ENCODE measurements around the gene RCCD1. TPM values are rescaled to one million over a fixed set of nuclear protein-coding genes. Genes with fewer than 3 reads are reported as not detected.

Gene RCCD1
- total RNA-seq, 1 experiment from 2014 or later: 51.5 TPM

GRCh38 chr15:90933301-90933700 is 21.4 kb upstream of the RCCD1 start:
- ChIA-PET POLR2A (ENCODE audit: unreplicated experiment) (interaction anchor here (0.6 kb wide), 1 partner anchor 429 kb away, joined by 6 read pairs; no protein-coding TSS in a partner anchor), CTCF (interaction anchor here (0.5 to 2.2 kb wide), 3 partner anchors 16 to 31 kb away, joined by 3 to 15 read pairs (median 11); partner anchors contain the start of gene MAN2A2)
- intact Hi-C loops (cut with micrococcal nuclease; ENCODE audit: unreplicated experiment): loop anchor here (5.0 to 10.0 kb wide), 4 partner anchors 216 to 831 kb away; partner anchors contain the start of genes BLM and IDH2
- Histone ChIP-seq H3K9me3 (ENCODE audit: insufficient read depth, low read depth) (no peaks in the 10 kb centered on the region), H3K9me2 (ENCODE audit: insufficient read depth) (no peaks in the 10 kb centered on the region), H4K20me1 (ENCODE audit: insufficient read depth) (no peaks in the 10 kb centered on the region), H3K4me2 (no peak overlapping the region), H3K4me3 (no peak overlapping the region), H2AFZ (no peak overlapping the region), H3K36me3 (ENCODE audit: low read depth) (no peaks in the 10 kb centered on the region), H3K79me2 (ENCODE audit: low read depth) (peaks cover 11% of the 10 kb centered on the region), H3F3A (ENCODE audit: insufficient read depth, low read depth) (peaks cover 15% of the 10 kb centered on the region; the same call in 1 of the 2 replicates), H3K27ac (no peak overlapping the region), H3K4me1 (replicated peaks; ENCODE audit: insufficient read depth) (peaks cover 33% of the 10 kb centered on the region), H3K27me3 (ENCODE audit: insufficient read depth, low read depth) (no peaks in the 10 kb centered on the region)
- TF ChIP-seq EZH2 (IDR thresholded peaks at IDR 0.05; ENCODE audit: low read depth) (no peak), CTCF (conservative IDR thresholded peaks at IDR 0.05) (no peak)
- DNase-seq: no peak
- BruUV-seq (replicated peaks): no TSS peak

- intact Hi-C loops (cut with micrococcal nuclease; ENCODE audit: unreplicated experiment): loop anchor here (1.0 to 10.0 kb wide), 6 partner anchors 60 to 832 kb away; partner anchors contain the start of genes BLM, IDH2 and PRC1
- Histone ChIP-seq H4K20me1 (ENCODE audit: insufficient read depth) (no peaks in the 10 kb centered on the region), H3K27ac (no peak overlapping the region), H3K9me3 (ENCODE audit: insufficient read depth, low read depth) (no peaks in the 10 kb centered on the region), H3K79me2 (ENCODE audit: low read depth) (peaks cover 11% of the 10 kb centered on the region), H3K4me3 (peak overlapping the region; percentile 89), H3K36me3 (ENCODE audit: low read depth) (no peaks in the 10 kb centered on the region), H3F3A (ENCODE audit: insufficient read depth, low read depth) (peaks cover 15% of the 10 kb centered on the region; the same call in 1 of the 2 replicates), H3K4me2 (peak overlapping the region; percentile 83), H3K4me1 (replicated peaks; ENCODE audit: insufficient read depth) (peaks cover 22% of the 10 kb centered on the region), H3K9me2 (ENCODE audit: insufficient read depth) (no peaks in the 10 kb centered on the region), H3K27me3 (ENCODE audit: insufficient read depth, low read depth) (no peaks in the 10 kb centered on the region), H2AFZ (peak overlapping the region; percentile 90)
- POLR2A ChIA-PET (ENCODE audit: unreplicated experiment): interaction anchor here (0.6 to 1.1 kb wide), 3 partner anchors 15 to 30 kb away, joined by 4 to 9 read pairs (median 5); partner anchors contain the start of gene RCCD1
- DNase-seq: peak; percentile 73 to 86
- no TSS peak for BruUV-seq (replicated peaks)
- TF ChIP-seq CTCF (conservative IDR thresholded peaks at IDR 0.05) (peak; percentile 80), EZH2 (IDR thresholded peaks at IDR 0.05; ENCODE audit: low read depth) (no peak)
- CTCF ChIA-PET: interaction anchor here (0.5 to 1.8 kb wide), 4 partner anchors 9 to 1321 kb away, joined by 4 to 12 read pairs (median 10); no protein-coding TSS in a partner anchor
Observed at GRCh38 chr15:90934256-90934948, 20.3 kb upstream of the RCCD1 start.

GRCh38 chr15:90934949-90935751 is 19.5 kb upstream of the RCCD1 start, which contains the start of gene UNC45A:
UNC45A (plus strand) TSS chr15:90935285; CDS start chr15:90935325, 40 bp downstream.
- peaks cover 20% of the 10 kb centered on the region for H3K4me1 ChIP-seq (replicated peaks; ENCODE audit: insufficient read depth)
- peaks cover 15% of the 10 kb centered on the region; the same call in 1 of the 2 replicates for H3F3A ChIP-seq (ENCODE audit: insufficient read depth, low read depth)
- peak within 1 kb of the TSS; percentile 90 for H2AFZ ChIP-seq
- no peaks in the 10 kb centered on the region; the same call in 1 of the 2 replicates for H3K36me3 ChIP-seq (ENCODE audit: low read depth)
- H4K20me1 ChIP-seq (ENCODE audit: insufficient read depth): no peaks in the 10 kb centered on the region
- H3K9me3 ChIP-seq (ENCODE audit: insufficient read depth, low read depth): no peaks in the 10 kb centered on the region
- ChIA-PET POLR2A (ENCODE audit: unreplicated experiment) (interaction anchor here (0.6 to 1.1 kb wide), 7 partner anchors 14 to 636 kb away, joined by 3 to 9 read pairs (median 4); partner anchors contain the start of genes PRC1, RCCD1 and VPS33B), CTCF (interaction anchor here (0.6 to 1.8 kb wide), 7 partner anchors 8 to 751 kb away, joined by 3 to 12 read pairs (median 8); no protein-coding TSS in a partner anchor)
- BruUV-seq (replicated peaks): no TSS peak
- peaks cover 11% of the 10 kb centered on the region for H3K79me2 ChIP-seq (ENCODE audit: low read depth)
- peak; percentile 80 to 94 for DNase-seq
- H3K4me2 ChIP-seq: peak within 1 kb of the TSS; percentile 83
- peak within 1 kb of the TSS; percentile 89 for H3K4me3 ChIP-seq
- H3K9me2 ChIP-seq (ENCODE audit: insufficient read depth): no peaks in the 10 kb centered on the region
- intact Hi-C loops (cut with micrococcal nuclease; ENCODE audit: unreplicated experiment): loop anchor here (1.0 to 10.0 kb wide), 6 partner anchors 60 to 833 kb away; partner anchors contain the start of genes BLM, IDH2 and PRC1
- H3K27me3 ChIP-seq (ENCODE audit: insufficient read depth, low read depth): no peaks in the 10 kb centered on the region
- H3K27ac ChIP-seq: no peak within 1 kb of the TSS
- TF ChIP-seq EZH2 (IDR thresholded peaks at IDR 0.05; ENCODE audit: low read depth) (no peak), CTCF (conservative IDR thresholded peaks at IDR 0.05) (no peak)

All from PC-9 (cell line).